OCI-LY3 (cell line): Measurements from ENCODE around the gene EPPIN.

Experiments used
- H2AFZ ChIP-seq: fragments of 200-600, 300-600 bp; shearing (Covaris generic); 2 replicates; pipeline ENCODE4 v1.6.0; 2014; ENCODE audit warnings: antibody characterized with exemption, low read depth, low read length
- H3K27ac ChIP-seq: fragments of 200-600, 300-600 bp; sonication (generic); 2 replicates; pipeline ENCODE4 v1.5.1; 2014; ENCODE audit warnings: mild to moderate bottlenecking, low read length, moderate library complexity, mixed read lengths
- H3K27me3 ChIP-seq: fragments of 200-600, 300-600 bp; sonication (generic); 2 replicates; pipeline ENCODE4 v1.6.1; 2014; ENCODE audit warnings: low read depth, low read length, mixed read lengths
- H3K36me3 ChIP-seq: fragments of 200-600, 300-600 bp; sonication (generic); replicated peaks from 2 replicates; pipeline ENCODE3; 2014; ENCODE audit warnings: low read depth, low read length, mixed read lengths
- H3K4me1 ChIP-seq: fragments of 300-600, 200-600 bp; sonication (generic); 2 replicates; pipeline ENCODE4 v1.6.1; 2014; ENCODE audit warnings: low read length, mixed read lengths
- H3K4me2 ChIP-seq: fragments of 200-600, 300-600 bp; sonication (generic); 2 replicates; pipeline ENCODE4 v1.6.1; 2014; ENCODE audit warnings: low read length, mixed read lengths
- H3K4me3 ChIP-seq: fragments of 300-600, 200-600 bp; sonication (generic); 2 replicates; pipeline ENCODE4 v1.5.1; 2014; ENCODE audit warnings: antibody characterized with exemption, mild to moderate bottlenecking, low read length, moderate library complexity
- H3K79me2 ChIP-seq: fragments of 300-600, 200-600 bp; shearing (Covaris generic); 2 replicates; pipeline ENCODE4 v1.6.1; 2014; ENCODE audit warnings: mild to moderate bottlenecking, low read length, mixed read lengths
- H3K9ac ChIP-seq: fragments of 300-600, 200-600 bp; shearing (Covaris generic); 2 replicates; pipeline ENCODE4 v1.6.0; 2014; ENCODE audit warnings: mild to moderate bottlenecking, low read length, moderate library complexity
- H3K9me3 ChIP-seq: fragments of 200-600, 300-600 bp; shearing (Covaris generic); 2 replicates; pipeline ENCODE4 v1.6.1; 2014; ENCODE audit warnings: low read length, mixed read lengths; ENCODE audit not compliant: insufficient read depth
- H4K20me1 ChIP-seq: fragments of 200-600, 300-600 bp; sonication (generic); 2 replicates; pipeline ENCODE4 v1.6.1; 2016; ENCODE audit warnings: low read length, mixed read lengths; ENCODE audit not compliant: insufficient read depth
- CTCF ChIP-seq: fragments of 200-600, 300-600 bp; sonication (generic); IDR thresholded peaks from 2 replicates; pipeline ENCODE4 v1.5.1; 2014; ENCODE audit warnings: antibody characterized with exemption, low read length, low read depth
- EZH2phosphoT487 ChIP-seq: fragments of 200-600 bp; shearing (Covaris generic); IDR thresholded peaks from 2 replicates; pipeline ENCODE4 v1.6.1; 2018; ENCODE audit warnings: antibody characterized with exemption, mixed run types, low read depth

Gene EPPIN

DNA sequence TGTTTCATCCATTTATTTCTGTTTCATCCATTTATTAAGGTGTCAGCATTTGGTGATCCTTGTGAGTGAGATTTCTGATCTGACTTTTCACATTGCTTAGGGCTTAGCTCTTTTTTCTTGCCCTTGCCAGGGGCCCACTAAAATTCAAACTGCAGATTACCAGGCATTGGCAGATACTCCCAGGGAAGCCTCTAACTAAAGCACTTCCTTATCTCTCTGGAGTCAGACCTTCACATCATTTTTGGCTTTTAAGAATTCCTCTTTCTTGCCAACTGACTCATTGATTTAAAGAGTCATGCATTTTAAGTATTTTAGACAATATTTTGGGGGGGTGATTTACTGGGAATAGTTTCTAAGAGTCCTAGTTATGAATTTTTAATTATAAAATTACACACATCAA lies 34.5 kb upstream of the EPPIN start:
- TF ChIP-seq CTCF (no peak), EZH2phosphoT487 (no peak)
- no peak overlapping the region for H3K4me2 ChIP-seq

DNA sequence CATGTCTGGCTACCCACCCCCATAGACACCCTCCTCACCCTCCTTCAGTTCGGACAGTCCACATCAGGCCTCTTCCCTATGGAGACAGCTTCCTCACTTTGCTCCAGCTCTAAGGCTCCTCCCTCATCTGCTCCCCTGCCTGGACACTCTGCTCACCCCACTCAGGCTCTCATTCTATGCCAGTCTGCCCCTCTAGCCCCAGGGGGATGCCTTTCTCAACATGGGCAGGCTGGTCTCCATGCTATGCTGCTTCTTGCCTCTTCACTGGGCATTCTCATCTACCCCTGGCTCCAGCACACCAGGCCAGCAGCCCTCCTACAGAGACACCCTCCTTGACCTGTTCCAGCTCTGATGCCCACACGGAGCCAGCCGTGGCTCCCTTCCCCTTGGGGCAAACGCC lies 32.0 kb upstream of the EPPIN start, which contains the start of gene WFDC8:
Gene WFDC8, minus strand, starts transcription at position 101 of the 400 bp plus-strand sequence. Its CDS starts 37 bp downstream, at position 64.
- Histone ChIP-seq H4K20me1 (no peaks in the 10 kb centered on the region), H2AFZ (no peak within 1 kb of the TSS), H3K79me2 (no peaks in the 10 kb centered on the region), H3K27ac (no peak within 1 kb of the TSS), H3K9ac (no peak within 1 kb of the TSS), H3K27me3 (peaks cover 34% of the 10 kb centered on the region), H3K4me1 (no peaks in the 10 kb centered on the region), H3K4me2 (no peak within 1 kb of the TSS), H3K4me3 (no peak within 1 kb of the TSS), H3K36me3 (no peaks in the 10 kb centered on the region), H3K9me3 (no peaks in the 10 kb centered on the region)
- no peak for TF ChIP-seq CTCF
- no peak for TF ChIP-seq EZH2phosphoT487

More for the DNA sequence above, 34.5 kb upstream of the EPPIN start:
- H3K4me1 ChIP-seq: no peaks in the 10 kb centered on the region
- H3K4me3 ChIP-seq: no peak overlapping the region
- no peaks in the 10 kb centered on the region for H3K36me3 ChIP-seq
- no peak overlapping the region for H3K27ac ChIP-seq
- no peak overlapping the region for H2AFZ ChIP-seq
- H3K79me2 ChIP-seq: no peaks in the 10 kb centered on the region
- peaks cover 34% of the 10 kb centered on the region for H3K27me3 ChIP-seq
- H3K9ac ChIP-seq: no peak overlapping the region
- H3K9me3 ChIP-seq: no peaks in the 10 kb centered on the region
- H4K20me1 ChIP-seq: no peaks in the 10 kb centered on the region

DNA sequence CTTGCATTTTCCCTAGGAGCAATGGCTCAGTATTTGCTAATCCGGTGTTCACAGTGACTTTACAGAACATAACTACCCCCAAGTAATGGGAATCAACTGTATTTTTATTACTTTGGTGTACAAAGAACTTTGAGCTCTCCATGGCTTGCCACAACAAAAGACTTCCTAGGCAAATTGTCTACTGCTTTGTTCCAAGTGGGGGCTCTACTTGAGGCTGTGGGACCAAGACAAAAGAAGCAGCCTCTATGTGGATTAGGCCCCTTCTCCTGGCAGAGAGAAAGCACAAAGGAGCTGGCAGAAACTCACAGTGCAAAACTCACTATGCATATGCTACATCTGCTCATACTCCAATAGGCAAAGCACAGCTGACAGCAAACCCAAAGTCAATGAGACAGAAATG lies 31.0 kb upstream of the EPPIN start:
- no peak overlapping the region for H2AFZ ChIP-seq
- TF ChIP-seq CTCF (no peak), EZH2phosphoT487 (no peak)
- H3K79me2 ChIP-seq: no peaks in the 10 kb centered on the region
- peaks cover 34% of the 10 kb centered on the region for H3K27me3 ChIP-seq
- H3K9me3 ChIP-seq: no peaks in the 10 kb centered on the region
- no peaks in the 10 kb centered on the region for H4K20me1 ChIP-seq
- no peak overlapping the region for H3K27ac ChIP-seq
- no peak overlapping the region for H3K9ac ChIP-seq
- no peaks in the 10 kb centered on the region for H3K36me3 ChIP-seq
- no peak overlapping the region for H3K4me3 ChIP-seq
- H3K4me2 ChIP-seq: no peak overlapping the region
- H3K4me1 ChIP-seq: no peaks in the 10 kb centered on the region

DNA sequence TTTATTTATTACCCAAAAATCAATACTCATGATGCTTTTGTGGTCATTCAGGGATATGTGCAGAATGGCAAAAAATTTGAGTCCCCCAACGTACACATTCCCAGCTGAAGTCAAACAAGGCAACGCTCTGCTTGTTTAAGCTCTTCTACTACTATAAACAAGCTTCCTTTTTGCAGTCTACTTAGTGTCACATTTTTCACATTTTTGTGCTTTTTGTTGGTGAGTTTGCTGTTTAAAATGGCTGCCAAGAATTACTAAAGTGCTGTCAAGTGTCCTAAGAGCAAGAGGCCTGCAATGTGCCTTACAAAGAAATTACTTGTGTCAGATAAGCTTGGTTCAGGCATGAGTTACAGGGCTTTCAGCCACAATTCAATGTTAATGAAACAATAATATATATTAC lies 29.8 kb upstream of the EPPIN start:
- Histone ChIP-seq H3K27me3 (peaks cover 34% of the 10 kb centered on the region), H4K20me1 (no peaks in the 10 kb centered on the region), H3K9ac (no peak overlapping the region), H2AFZ (no peak overlapping the region), H3K4me2 (no peak overlapping the region), H3K4me3 (no peak overlapping the region), H3K4me1 (no peaks in the 10 kb centered on the region), H3K27ac (no peak overlapping the region), H3K36me3 (no peaks in the 10 kb centered on the region), H3K9me3 (no peaks in the 10 kb centered on the region), H3K79me2 (no peaks in the 10 kb centered on the region)
- TF ChIP-seq EZH2phosphoT487 (no peak), CTCF (no peak)
